ENCODE results near the gene RPS6KA3. TPM values are rescaled to one million over a fixed set of nuclear protein-coding genes. Genes with fewer than 3 reads are reported as not detected.
"Not testable (repeated sequence)": the region's sequence is repeated elsewhere in the genome, so short reads cannot be mapped to it uniquely, and the experiment has no call there.

The RPS6KA3 gene
- total and polyA plus RNA-seq, 4 donors, result 7.9 to 52.7 (median 27.7) TPM

DNA sequence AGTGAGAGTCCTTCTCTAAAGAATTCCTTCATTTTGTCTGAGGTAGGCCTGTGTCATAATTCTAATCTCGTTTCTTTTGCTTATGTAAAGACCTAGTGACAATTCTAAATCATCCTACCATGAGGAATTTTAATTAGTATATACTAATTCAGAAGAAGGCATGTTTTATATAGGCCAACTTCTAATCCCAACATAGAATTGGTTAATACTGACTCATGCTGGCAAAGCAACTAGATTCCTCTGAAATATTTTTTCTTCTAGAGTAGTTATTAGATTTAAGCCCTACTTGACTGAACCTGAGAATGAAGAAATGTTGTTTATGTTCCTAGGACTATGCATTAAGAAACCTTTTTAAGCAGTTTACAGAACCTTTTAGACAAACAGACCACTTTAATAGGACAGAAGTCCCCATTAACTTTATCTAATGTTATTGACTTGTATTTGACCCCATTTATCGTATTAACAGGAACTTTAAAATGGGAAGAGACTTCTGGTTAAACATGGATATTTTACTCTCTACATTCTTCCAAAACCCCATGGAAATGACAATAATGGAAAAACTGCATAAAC, 69.0 kb downstream of the RPS6KA3 start:
- DNase-seq (no peak), ATAC-seq (ENCODE audit: low FRiP score) (no peak)
- Histone ChIP-seq H3K9me3 (ENCODE audit: control insufficient read depth, low read length) (no peaks in the 10 kb centered on the region), H3K4me1 (ENCODE audit: control insufficient read depth in 1 of 2, insufficient read depth in 2 of 2, low read length in 2 of 2) (no peaks in the 10 kb centered on the region), H3K27me3 (ENCODE audit: control insufficient read depth in 1 of 2, insufficient read depth in 2 of 2, low read length in 1 of 2) (no peaks in the 10 kb centered on the region), H3K36me3 (ENCODE audit: control insufficient read depth in 1 of 2, insufficient read depth in 2 of 2, low read length in 1 of 2) (no peaks in the 10 kb centered on the region), H3K27ac (ENCODE audit: low read depth in 1 of 2, low read length in 2 of 2) (no peak overlapping the region), H3K4me3 (ENCODE audit: low read length in 2 of 2) (no peak overlapping the region)
- WGBS, 2 donors, result 67 to 84% methylated on average over 2 of the region's 2 CpGs
- intact Hi-C loops (cut with DNase I), result no loop called here

DNA sequence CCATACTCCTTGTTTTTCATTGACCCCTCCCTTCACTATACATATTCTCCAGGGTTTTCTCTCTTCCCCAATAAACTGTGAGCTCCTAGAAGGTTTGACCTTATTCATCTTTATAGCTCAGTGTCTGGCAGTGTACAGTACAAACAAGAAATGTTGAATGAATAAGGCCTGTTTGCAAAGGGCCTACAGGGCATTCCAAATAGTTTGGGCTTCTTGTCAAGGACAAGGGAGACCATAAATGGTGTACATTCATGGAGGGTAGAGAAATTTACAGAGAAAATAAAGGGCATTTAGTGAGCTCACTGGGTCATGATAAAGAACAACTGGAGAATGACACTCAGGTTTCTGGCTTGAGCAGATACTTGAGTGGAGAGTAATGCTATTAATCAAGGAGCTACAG, 77.5 kb downstream of the RPS6KA3 start:
- no peaks in the 10 kb centered on the region for H3K27me3 ChIP-seq (ENCODE audit: control insufficient read depth in 1 of 2, insufficient read depth in 2 of 2, low read length in 1 of 2)
- no peak for ATAC-seq (ENCODE audit: low FRiP score)

DNA sequence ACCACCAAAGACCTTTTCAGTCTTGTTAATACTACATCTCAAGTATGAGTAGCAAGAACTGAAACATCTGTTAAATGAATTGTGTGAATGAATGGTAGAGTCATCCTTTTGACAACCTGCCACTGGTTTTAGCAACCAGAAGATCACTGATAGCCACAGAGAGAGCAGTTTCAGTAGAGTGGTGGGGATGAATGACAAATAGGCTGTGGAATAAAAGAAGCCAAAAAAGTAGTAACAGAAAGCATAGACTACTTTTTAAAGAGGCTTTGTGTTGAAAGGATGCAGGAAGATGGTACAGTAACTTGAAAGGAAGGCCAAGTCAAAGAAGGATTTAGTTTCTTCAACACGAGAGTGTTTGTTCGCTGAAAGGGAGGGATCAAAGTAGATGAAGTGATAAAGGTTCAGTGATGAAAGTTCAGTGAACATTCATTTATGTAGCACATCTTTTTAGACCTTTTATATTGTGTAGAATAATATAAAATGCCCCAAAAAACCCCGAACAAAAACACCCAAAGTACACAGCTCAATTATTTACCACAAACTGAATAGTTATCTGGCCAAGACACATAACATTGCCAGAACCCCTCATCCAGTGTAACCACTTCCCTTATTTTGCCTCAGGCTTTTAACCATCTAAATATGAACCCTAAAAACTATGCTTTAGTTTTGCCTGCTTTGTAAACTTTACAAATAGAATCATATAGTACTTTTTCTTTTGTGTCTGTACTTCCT, 84.9 kb downstream of the RPS6KA3 start:
- 64 to 82% methylated on average over 3 of the region's 3 CpGs for WGBS, 2 donors
- H3K4me3 ChIP-seq (ENCODE audit: low read length in 2 of 2), result no peak overlapping the region
- no peak overlapping the region for H3K27ac ChIP-seq (ENCODE audit: low read depth in 1 of 2, low read length in 2 of 2)
- H3K9me3 ChIP-seq (ENCODE audit: control insufficient read depth, low read length), result no peaks in the 10 kb centered on the region
- DNase-seq, result no peak
- no peaks in the 10 kb centered on the region for H3K27me3 ChIP-seq (ENCODE audit: control insufficient read depth in 1 of 2, insufficient read depth in 2 of 2, low read length in 1 of 2)
- no peaks in the 10 kb centered on the region for H3K4me1 ChIP-seq (ENCODE audit: control insufficient read depth in 1 of 2, insufficient read depth in 2 of 2, low read length in 2 of 2)
- H3K36me3 ChIP-seq (ENCODE audit: control insufficient read depth in 1 of 2, insufficient read depth in 2 of 2, low read length in 1 of 2), result no peaks in the 10 kb centered on the region
- intact Hi-C loops (cut with DNase I), result no loop called here
- ATAC-seq (ENCODE audit: low FRiP score), result no peak

More for the DNA sequence above, 77.5 kb downstream of the RPS6KA3 start:
- H3K4me3 ChIP-seq (ENCODE audit: low read length in 2 of 2), result no peak overlapping the region
- no peaks in the 10 kb centered on the region for H3K4me1 ChIP-seq (ENCODE audit: control insufficient read depth in 1 of 2, insufficient read depth in 2 of 2, low read length in 2 of 2)
- DNase-seq, result no peak
- no peak overlapping the region for H3K27ac ChIP-seq (ENCODE audit: low read depth in 1 of 2, low read length in 2 of 2)
- no peaks in the 10 kb centered on the region for H3K36me3 ChIP-seq (ENCODE audit: control insufficient read depth in 1 of 2, insufficient read depth in 2 of 2, low read length in 1 of 2)
- H3K9me3 ChIP-seq (ENCODE audit: control insufficient read depth, low read length), result no peaks in the 10 kb centered on the region
- intact Hi-C loops (cut with DNase I), result no loop called here

DNA sequence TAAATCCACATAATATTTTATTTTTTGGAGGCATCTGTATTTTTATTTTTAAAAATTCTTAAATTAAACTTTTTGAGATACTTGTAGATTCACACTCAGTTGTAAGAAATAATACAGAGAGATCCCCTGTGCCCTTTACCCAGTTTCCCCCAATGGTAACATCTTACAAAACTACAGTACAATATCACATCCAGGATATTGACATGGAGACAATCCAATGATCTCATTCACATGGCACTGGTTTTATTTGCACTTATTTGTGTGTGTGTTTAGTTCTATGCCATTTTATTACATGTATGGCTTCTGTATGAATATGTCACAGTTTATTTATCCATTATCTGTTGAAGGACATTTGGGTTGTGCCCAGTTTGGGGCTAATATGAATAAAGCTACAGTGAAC, 89.6 kb downstream of the RPS6KA3 start:
- ATAC-seq (ENCODE audit: low FRiP score) (no peak), DNase-seq (no peak)
- Histone ChIP-seq H3K4me3 (ENCODE audit: low read length in 2 of 2) (no peak overlapping the region), H3K36me3 (ENCODE audit: control insufficient read depth in 1 of 2, insufficient read depth in 2 of 2, low read length in 1 of 2) (no peaks in the 10 kb centered on the region), H3K27me3 (ENCODE audit: control insufficient read depth in 1 of 2, insufficient read depth in 2 of 2, low read length in 1 of 2) (no peaks in the 10 kb centered on the region), H3K9me3 (ENCODE audit: control insufficient read depth, low read length) (no peaks in the 10 kb centered on the region), H3K27ac (ENCODE audit: low read depth in 1 of 2, low read length in 2 of 2) (no peak overlapping the region), H3K4me1 (ENCODE audit: control insufficient read depth in 1 of 2, insufficient read depth in 2 of 2, low read length in 2 of 2) (no peaks in the 10 kb centered on the region)
- intact Hi-C loops (cut with DNase I), result no loop called here

DNA sequence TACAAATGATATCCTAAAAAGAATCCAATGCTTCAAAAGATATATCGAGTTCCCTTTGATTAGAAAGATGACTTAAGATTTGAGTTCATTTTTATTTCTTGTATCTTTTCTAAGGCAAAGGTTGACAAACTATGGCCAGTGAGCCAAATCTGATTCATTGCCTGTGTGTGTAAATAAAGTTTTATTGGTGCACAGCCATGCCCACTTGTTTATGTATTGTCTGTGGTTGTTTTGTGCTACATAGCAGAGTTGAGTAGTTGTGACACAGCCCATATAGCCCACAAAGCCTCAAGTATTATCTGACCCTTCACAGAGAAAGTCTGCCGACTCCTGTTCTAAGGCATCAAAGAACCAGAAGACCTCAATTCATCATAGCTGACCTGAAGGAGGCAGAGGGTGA, 92.9 kb downstream of the RPS6KA3 start:
- Histone ChIP-seq H3K9me3 (ENCODE audit: control insufficient read depth, low read length) (no peaks in the 10 kb centered on the region), H3K4me1 (ENCODE audit: control insufficient read depth in 1 of 2, insufficient read depth in 2 of 2, low read length in 2 of 2) (no peaks in the 10 kb centered on the region), H3K27ac (ENCODE audit: low read depth in 1 of 2, low read length in 2 of 2) (no peak overlapping the region), H3K36me3 (ENCODE audit: control insufficient read depth in 1 of 2, insufficient read depth in 2 of 2, low read length in 1 of 2) (no peaks in the 10 kb centered on the region), H3K4me3 (ENCODE audit: low read length in 2 of 2) (no peak overlapping the region), H3K27me3 (ENCODE audit: control insufficient read depth in 1 of 2, insufficient read depth in 2 of 2, low read length in 1 of 2) (no peaks in the 10 kb centered on the region)
- DNase-seq (no peak), ATAC-seq (ENCODE audit: low FRiP score) (no peak)
- WGBS, 2 donors, result 90 to 95% methylated on average over 2 of the region's 2 CpGs
- intact Hi-C loops (cut with DNase I), result no loop called here

DNA sequence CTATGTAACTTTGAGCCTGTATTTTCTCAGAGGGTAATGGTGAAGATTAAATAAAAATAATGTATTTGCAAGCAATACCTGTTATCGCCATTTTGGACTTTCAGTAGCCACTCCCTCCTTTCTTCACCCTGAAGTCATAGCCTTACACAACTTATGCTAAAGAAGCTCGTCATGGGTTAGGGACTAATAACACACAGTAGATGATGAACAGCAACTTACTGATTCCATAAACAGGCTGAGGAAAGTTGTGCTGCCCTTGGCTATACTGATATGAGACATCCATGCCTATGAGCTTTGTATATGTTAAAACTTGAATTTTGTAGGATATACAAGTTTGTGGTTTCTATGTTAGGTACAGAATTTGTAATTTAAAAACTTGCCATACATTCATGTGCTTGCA, 93.4 kb downstream of the RPS6KA3 start:
- no peak for DNase-seq
- no peaks in the 10 kb centered on the region for H3K27me3 ChIP-seq (ENCODE audit: control insufficient read depth in 1 of 2, insufficient read depth in 2 of 2, low read length in 1 of 2)
- ATAC-seq (ENCODE audit: low FRiP score), result no peak
- no peak overlapping the region for H3K4me3 ChIP-seq (ENCODE audit: low read length in 2 of 2)
- H3K27ac ChIP-seq (ENCODE audit: low read depth in 1 of 2, low read length in 2 of 2), result no peak overlapping the region
- H3K36me3 ChIP-seq (ENCODE audit: control insufficient read depth in 1 of 2, insufficient read depth in 2 of 2, low read length in 1 of 2), result no peaks in the 10 kb centered on the region
- H3K9me3 ChIP-seq (ENCODE audit: control insufficient read depth, low read length), result no peaks in the 10 kb centered on the region
- WGBS, 2 donors, result 79 to 94% methylated on average over 2 of the region's 2 CpGs
- intact Hi-C loops (cut with DNase I), result no loop called here
- H3K4me1 ChIP-seq (ENCODE audit: control insufficient read depth in 1 of 2, insufficient read depth in 2 of 2, low read length in 2 of 2), result no peaks in the 10 kb centered on the region

DNA sequence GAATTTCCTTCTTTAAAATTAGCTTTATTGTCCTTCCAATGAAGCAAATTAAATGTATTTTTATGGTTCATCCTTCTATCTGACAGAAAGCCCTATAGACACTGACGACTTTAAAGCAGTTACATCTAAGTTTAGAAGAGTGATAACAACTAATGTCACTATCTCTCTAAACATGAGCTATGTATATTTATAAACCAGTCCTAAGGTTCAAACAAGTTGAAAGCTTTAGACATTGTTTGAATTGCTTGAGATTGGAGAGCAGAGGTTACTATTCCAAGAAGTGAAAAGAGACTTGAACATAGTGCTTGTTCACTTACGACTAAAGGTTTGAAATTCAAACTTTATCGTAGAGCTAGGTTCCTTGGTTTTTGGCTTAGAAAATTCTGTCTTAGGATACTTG, 94.8 kb downstream of the RPS6KA3 start:
- ATAC-seq (ENCODE audit: low FRiP score) (no peak), DNase-seq (no peak)
- no peak overlapping the region for H3K27ac ChIP-seq (ENCODE audit: low read depth in 1 of 2, low read length in 2 of 2)
- H3K4me1 ChIP-seq (ENCODE audit: control insufficient read depth in 1 of 2, insufficient read depth in 2 of 2, low read length in 2 of 2), result no peaks in the 10 kb centered on the region
- H3K9me3 ChIP-seq (ENCODE audit: control insufficient read depth, low read length), result no peaks in the 10 kb centered on the region
- H3K36me3 ChIP-seq (ENCODE audit: control insufficient read depth in 1 of 2, insufficient read depth in 2 of 2, low read length in 1 of 2), result no peaks in the 10 kb centered on the region
- WGBS, 2 donors, result 81 to 85% methylated on average over 3 of the region's 3 CpGs
- intact Hi-C loops (cut with DNase I), result no loop called here
- H3K4me3 ChIP-seq (ENCODE audit: low read length in 2 of 2), result no peak overlapping the region
- H3K27me3 ChIP-seq (ENCODE audit: control insufficient read depth in 1 of 2, insufficient read depth in 2 of 2, low read length in 1 of 2), result no peaks in the 10 kb centered on the region

DNA sequence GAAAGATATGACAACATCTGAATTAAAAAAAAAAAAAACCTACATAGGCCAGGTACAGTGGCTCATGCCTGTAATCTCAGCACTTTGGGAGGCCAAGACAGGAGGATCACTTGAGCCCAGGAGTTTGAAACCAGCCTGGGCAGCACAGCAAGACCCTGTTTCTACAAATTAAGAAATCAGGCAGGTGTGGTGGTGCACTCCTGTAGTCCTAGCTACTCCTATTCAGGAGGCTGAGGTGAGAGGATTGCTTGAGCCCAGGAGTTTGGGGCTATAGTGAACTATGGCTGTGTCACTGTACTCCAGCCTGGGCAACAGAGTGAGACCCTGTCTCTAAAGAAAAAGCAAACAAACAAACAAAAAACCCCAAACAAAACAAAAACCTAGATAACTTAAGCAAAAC, 104.2 kb downstream of the RPS6KA3 start:
- H3K4me1 ChIP-seq (ENCODE audit: control insufficient read depth in 1 of 2, insufficient read depth in 2 of 2, low read length in 2 of 2); intact Hi-C loops (cut with DNase I); DNase-seq; H3K4me3 ChIP-seq (ENCODE audit: low read length in 2 of 2); H3K27me3 ChIP-seq (ENCODE audit: control insufficient read depth in 1 of 2, insufficient read depth in 2 of 2, low read length in 1 of 2); ATAC-seq (ENCODE audit: low FRiP score); H3K27ac ChIP-seq (ENCODE audit: low read depth in 1 of 2, low read length in 2 of 2); H3K9me3 ChIP-seq (ENCODE audit: control insufficient read depth, low read length); H3K36me3 ChIP-seq (ENCODE audit: control insufficient read depth in 1 of 2, insufficient read depth in 2 of 2, low read length in 1 of 2): not testable (repeated sequence)

DNA sequence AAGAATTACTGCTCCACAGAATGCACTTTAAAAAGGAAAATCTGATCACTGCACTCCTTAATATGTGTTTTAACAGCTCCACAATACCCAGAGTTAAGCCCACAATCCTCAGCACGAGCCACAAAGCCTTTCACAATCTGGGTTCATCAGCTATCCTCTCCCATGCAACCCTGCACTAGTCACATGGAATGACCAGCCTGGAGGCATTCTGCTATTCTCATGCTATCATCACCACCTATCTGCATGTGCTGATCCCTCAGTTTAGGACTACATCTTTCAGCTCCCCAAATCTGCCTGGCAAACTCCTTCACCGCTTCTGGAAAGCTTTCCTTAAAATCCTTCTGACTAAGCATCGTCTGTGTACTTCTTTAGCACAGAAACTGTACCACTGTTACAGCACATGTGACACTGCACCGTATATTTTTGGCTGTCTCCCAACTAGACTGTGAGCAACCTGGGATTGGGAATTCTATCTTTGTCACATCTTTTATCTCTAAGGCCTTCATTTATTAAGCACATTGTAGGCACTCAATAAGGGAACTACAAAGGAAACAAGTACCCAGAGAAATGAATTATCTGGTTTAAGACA, 106.8 kb downstream of the RPS6KA3 start:
- WGBS, 2 donors, result 69 to 78% methylated on average over 4 of the region's 4 CpGs
- Histone ChIP-seq H3K9me3 (ENCODE audit: control insufficient read depth, low read length) (no peaks in the 10 kb centered on the region), H3K27me3 (ENCODE audit: control insufficient read depth in 1 of 2, insufficient read depth in 2 of 2, low read length in 1 of 2) (no peaks in the 10 kb centered on the region), H3K4me3 (ENCODE audit: low read length in 2 of 2) (no peak overlapping the region), H3K4me1 (ENCODE audit: control insufficient read depth in 1 of 2, insufficient read depth in 2 of 2, low read length in 2 of 2) (no peaks in the 10 kb centered on the region), H3K27ac (ENCODE audit: low read depth in 1 of 2, low read length in 2 of 2) (no peak overlapping the region), H3K36me3 (ENCODE audit: control insufficient read depth in 1 of 2, insufficient read depth in 2 of 2, low read length in 1 of 2) (peaks cover 0 to 3% of the 10 kb centered on the region in 2 donors)
- ATAC-seq (ENCODE audit: low FRiP score) (no peak), DNase-seq (no peak)
- intact Hi-C loops (cut with DNase I), result no loop called here
